GM12878 (cell line): ENCODE results near the gene EIF2B1. TPM values are rescaled to one million over a fixed set of nuclear protein-coding genes. Genes with fewer than 3 reads are reported as not detected.

ENCODE experiments used
- ATAC-seq: fragments of 200-7000 bp; cut with Tn5 transposase; 3 replicates; pipeline ENCODE4 v1.9.1; 2020; ENCODE audit warnings: mild to moderate bottlenecking, moderate library complexity
- BruUV-seq: library from RNA; stranded (reverse); fragments of 400-500 nt; replicated peaks from 2 replicates; lab custom pipeline; 2021; lab: Mats Ljungman, UMichigan
- CTCF ChIA-PET: fragments of 300-600 bp; sonication (Branson Sonifier 250); formaldehyde crosslinking; extraction: SDS; loops from one replicate; lab custom pipeline; 2021; ENCODE audit warnings: inconsistent platforms; lab: Yijun Ruan, JAX
- POLR2A ChIA-PET: fragments of 350-600 bp; formaldehyde crosslinking; extraction: SDS; loops from one replicate; lab custom pipeline; 2021; ENCODE audit warnings: inconsistent platforms; lab: Charles Lee
- RAD21 ChIA-PET: fragments of 300-600 bp; sonication (Branson Sonifier 250); formaldehyde crosslinking; loops from one replicate; lab custom pipeline; 2023; ENCODE audit warnings: antibody characterized with exemption; ENCODE audit not compliant: unreplicated experiment; lab: Charles Lee
- SMC1A ChIA-PET: fragments of 300-600 bp; sonication (Branson Sonifier 250); formaldehyde crosslinking; loops from one replicate; lab custom pipeline; 2023; ENCODE audit not compliant: unreplicated experiment, uncharacterized antibody; lab: Charles Lee
- DNase-seq: peaks from one replicate; pipeline ENCODE4 v3.0.0-alpha.2; 2011; ENCODE audit warnings: low read depth, low spot score
- FAIRE-seq: peaks from 3 replicates; lab custom pipeline; 2011; peaks lifted over from hg19 to GRCh38; lab: Jason Lieb, UNC
- H2AFZ ChIP-seq: 2 replicates; pipeline ENCODE4 v1.6.0; 2011; ENCODE audit warnings: low read depth, low read length, control low read depth; ENCODE audit not compliant: control insufficient read depth
- H3K27ac ChIP-seq: 2 replicates; pipeline ENCODE4 v1.5.1; 2011; ENCODE audit warnings: control low read depth; ENCODE audit not compliant: control insufficient read depth, insufficient read depth
- H3K27me3 ChIP-seq, 2 experiments: replicated peaks in 1 of 2; 2 replicates each; pipeline versions ENCODE4 v1.6.0 to v1.6.1; 2011; ENCODE audit warnings: low read length in 1 of 2; ENCODE audit not compliant: control insufficient read depth in 2 of 2, insufficient read depth in 2 of 2
- H3K36me3 ChIP-seq, 2 experiments: 2 replicates each; pipeline ENCODE4 v1.5.1; 2011; ENCODE audit warnings: low read length in 1 of 2; ENCODE audit not compliant: control insufficient read depth in 2 of 2, insufficient read depth in 2 of 2
- H3K4me1 ChIP-seq: 2 replicates; pipeline ENCODE4 v1.6.1; 2011; ENCODE audit warnings: mild to moderate bottlenecking, low read length, moderate library complexity, mixed read lengths; ENCODE audit not compliant: control insufficient read depth, insufficient read depth
- H3K4me2 ChIP-seq: 2 replicates; pipeline ENCODE4 v1.6.0; 2011; ENCODE audit warnings: control low read depth; ENCODE audit not compliant: control insufficient read depth, insufficient read depth
- H3K4me3 ChIP-seq: fragments of 200-600 bp; sonication (generic); 2 replicates; pipeline ENCODE4 v1.5.1; 2016
- H3K79me2 ChIP-seq: 2 replicates; pipeline ENCODE4 v1.6.0; 2011; ENCODE audit warnings: low read length; ENCODE audit not compliant: control insufficient read depth, insufficient read depth
- H3K9ac ChIP-seq: 2 replicates; pipeline ENCODE4 v1.8.0; 2011; ENCODE audit warnings: low read length, control low read depth, mixed read lengths; ENCODE audit not compliant: control insufficient read depth, insufficient read depth
- H3K9me3 ChIP-seq: replicated peaks from 3 replicates; pipeline ENCODE4 v1.5.1; 2011; ENCODE audit warnings: mild to moderate bottlenecking, low read length; ENCODE audit not compliant: control insufficient read depth, insufficient read depth
- H4K20me1 ChIP-seq: 2 replicates; pipeline ENCODE4 v1.6.0; 2011; ENCODE audit not compliant: control insufficient read depth, insufficient read depth
- BHLHE40 ChIP-seq, 2 experiments: fragments of 450-650 bp in 1 of 2; IDR thresholded peaks; 2 replicates each; pipeline ENCODE4 v1.6.1; 2011 to 2017; ENCODE audit warnings: low read depth in 2 of 2, borderline replicate concordance in 1 of 2, improper control_type of control experiment in 1 of 2, low read length in 1 of 2, mild to moderate bottlenecking in 1 of 2
- CHD4 ChIP-seq: fragments of 200-600 bp; sonication (generic); IDR thresholded peaks from 2 replicates; pipeline ENCODE4 v1.6.1; 2016; ENCODE audit warnings: mild to moderate bottlenecking
- SPI1 ChIP-seq: IDR thresholded peaks from 2 replicates; pipeline ENCODE4 v1.6.1; 2011; ENCODE audit warnings: low read depth, mild to moderate bottlenecking, low read length, moderate library complexity, borderline replicate concordance; ENCODE audit not compliant: insufficient read depth
- WGBS: methylation state at CpG from one replicate; pipeline ENCODE4 v1.1.6; 2016; ENCODE audit warnings: low lambda C conversion rate; ENCODE audit not compliant: insufficient replicate concordance, insufficient coverage; ENCODE audit errors: missing lambda C conversion rate; 5-methylcytosine and 5-hydroxymethylcytosine counted together
- in situ Hi-C: fragments of 300-500 bp; cut with MboI; formaldehyde crosslinking; loops from 9 replicates; pipeline ENCODE4 v1.14.3; 2018; ENCODE audit warnings: mixed read lengths
- intact Hi-C: fragments of 100-400 bp; cut with micrococcal nuclease; formaldehyde crosslinking; loops from one replicate; pipeline ENCODE4 v1.14.2; 2022; ENCODE audit not compliant: unreplicated experiment
- polyA plus RNA-seq, 11 experiments: library from polyadenylated mRNA; depleted of rRNA in 4 of 11; unstranded in 6 of 11; stranded (reverse) in 5 of 11; fragments of >200 nt; fragmentation: Nextera tagmentation in 4 of 11; fragmentation: Illumina TruSeq in 1 of 11; extraction: Ambion mirVana in 4 of 11; extraction: Trizol in 1 of 11; gene quantifications; 1 replicate in 1 of 11; 2 replicates in 10 of 11; pipeline versions ENCODE4 v1.2.1 to v1.2.3, GENCODE V29; 2011 to 2016; ENCODE audit warnings: inconsistent platforms in 2 of 11, missing spikeins in 2 of 11, low read depth in 1 of 11
- total RNA-seq, 4 experiments: library from RNA; depleted of rRNA in 3 of 4; stranded (reverse); fragments of >200 nt in 3 of 4; fragmentation: Illumina TruSeq in 1 of 4; extraction: Trizol in 1 of 4; gene quantifications; 2 replicates each; pipeline versions ENCODE4 v1.2.1 to v1.2.3, GENCODE V29; 2013 to 2021
- TF ChIP-seq, protein P1 (sequence below): fragments of 450-650 bp; formaldehyde crosslinking; IDR thresholded peaks from 2 replicates; pipeline ENCODE4 v1.4.0; 2022; ENCODE audit warnings: mild to moderate bottlenecking, moderate library complexity

EIF2B1 gene
- total and polyA plus RNA-seq, 10 of the 15 experiments (the other 5 are each of a cell fraction or from before 2014, with no cell fraction given): 17.6 to 131 (median 49.1) TPM

DNA sequence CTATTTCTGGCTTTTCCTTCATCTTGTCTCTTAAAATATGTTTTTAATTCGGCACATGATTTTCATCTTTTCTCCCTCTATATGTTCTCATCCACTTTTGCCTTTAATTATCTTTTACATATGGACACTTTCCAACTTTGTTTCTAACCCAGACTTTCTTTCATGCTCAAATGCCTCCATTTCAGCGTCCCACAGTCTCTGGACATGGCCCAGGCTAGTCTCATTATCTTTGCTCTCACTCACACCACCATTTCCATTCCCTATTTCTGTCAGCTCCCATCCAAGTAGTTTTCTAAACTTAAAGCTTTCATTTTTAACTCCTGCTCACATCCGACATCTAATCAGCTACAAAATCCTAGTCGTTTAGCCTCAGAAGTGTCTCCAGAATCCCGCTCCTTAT is 14.9 kb upstream of the EIF2B1 start:
- RAD21 ChIA-PET: no interaction called here
- SMC1A ChIA-PET: no interaction called here
- H4K20me1 ChIP-seq: no peaks in the 10 kb centered on the region
- H3K27ac ChIP-seq: no peak overlapping the region
- no peaks in the 10 kb centered on the region for H3K9me3 ChIP-seq
- POLR2A ChIA-PET: no interaction called here
- H3K79me2 ChIP-seq: no peaks in the 10 kb centered on the region
- CTCF ChIA-PET: no interaction called here
- H2AFZ ChIP-seq: no peak overlapping the region
- no peak for DNase-seq
- intact Hi-C loops (no loop called here), in situ Hi-C loops (no loop called here)
- BruUV-seq: no TSS peak
- H3K27me3 ChIP-seq: no peaks in the 10 kb centered on the region
- no peak overlapping the region for H3K4me2 ChIP-seq
- 86% methylated on average over 5 of the region's 5 CpGs for WGBS
- no peak for ATAC-seq
- H3K9ac ChIP-seq: no peak overlapping the region
- peaks cover 6 to 28% of the 10 kb centered on the region in 2 experiments for H3K36me3 ChIP-seq
- no peak for FAIRE-seq
- H3K4me3 ChIP-seq: no peak overlapping the region
- no peaks in the 10 kb centered on the region for H3K4me1 ChIP-seq
- TF ChIP-seq SPI1: no peak
- TF ChIP-seq, protein P1, sequence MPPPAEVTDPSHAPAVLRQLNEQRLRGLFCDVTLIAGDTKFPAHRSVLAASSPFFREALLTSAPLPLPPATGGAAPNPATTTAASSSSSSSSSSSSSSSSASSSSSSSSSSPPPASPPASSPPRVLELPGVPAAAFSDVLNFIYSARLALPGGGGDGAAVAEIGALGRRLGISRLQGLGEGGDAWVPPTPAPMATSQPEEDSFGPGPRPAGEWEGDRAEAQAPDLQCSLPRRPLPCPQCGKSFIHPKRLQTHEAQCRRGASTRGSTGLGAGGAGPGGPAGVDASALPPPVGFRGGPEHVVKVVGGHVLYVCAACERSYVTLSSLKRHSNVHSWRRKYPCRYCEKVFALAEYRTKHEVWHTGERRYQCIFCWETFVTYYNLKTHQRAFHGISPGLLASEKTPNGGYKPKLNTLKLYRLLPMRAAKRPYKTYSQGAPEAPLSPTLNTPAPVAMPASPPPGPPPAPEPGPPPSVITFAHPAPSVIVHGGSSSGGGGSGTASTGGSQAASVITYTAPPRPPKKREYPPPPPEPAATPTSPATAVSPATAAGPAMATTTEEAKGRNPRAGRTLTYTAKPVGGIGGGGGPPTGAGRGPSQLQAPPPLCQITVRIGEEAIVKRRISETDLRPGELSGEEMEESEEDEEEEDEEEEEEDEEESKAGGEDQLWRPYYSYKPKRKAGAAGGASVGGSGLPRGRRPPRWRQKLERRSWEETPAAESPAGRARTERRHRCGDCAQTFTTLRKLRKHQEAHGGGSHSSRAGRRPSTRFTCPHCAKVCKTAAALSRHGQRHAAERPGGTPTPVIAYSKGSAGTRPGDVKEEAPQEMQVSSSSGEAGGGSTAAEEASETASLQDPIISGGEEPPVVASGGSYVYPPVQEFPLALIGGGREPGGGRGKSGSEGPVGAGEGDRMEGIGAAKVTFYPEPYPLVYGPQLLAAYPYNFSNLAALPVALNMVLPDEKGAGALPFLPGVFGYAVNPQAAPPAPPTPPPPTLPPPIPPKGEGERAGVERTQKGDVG (CRISPR knock-in tag): no peak
- TF ChIP-seq CHD4: no peak
- TF ChIP-seq BHLHE40 (IDR thresholded peaks at IDR 0.05; ENCODE audit: borderline replicate concordance in 1 of 2, low read depth in 2 of 2, low read length in 1 of 2): no peak
